ENCODE data around the gene FOXF1.

DNA sequence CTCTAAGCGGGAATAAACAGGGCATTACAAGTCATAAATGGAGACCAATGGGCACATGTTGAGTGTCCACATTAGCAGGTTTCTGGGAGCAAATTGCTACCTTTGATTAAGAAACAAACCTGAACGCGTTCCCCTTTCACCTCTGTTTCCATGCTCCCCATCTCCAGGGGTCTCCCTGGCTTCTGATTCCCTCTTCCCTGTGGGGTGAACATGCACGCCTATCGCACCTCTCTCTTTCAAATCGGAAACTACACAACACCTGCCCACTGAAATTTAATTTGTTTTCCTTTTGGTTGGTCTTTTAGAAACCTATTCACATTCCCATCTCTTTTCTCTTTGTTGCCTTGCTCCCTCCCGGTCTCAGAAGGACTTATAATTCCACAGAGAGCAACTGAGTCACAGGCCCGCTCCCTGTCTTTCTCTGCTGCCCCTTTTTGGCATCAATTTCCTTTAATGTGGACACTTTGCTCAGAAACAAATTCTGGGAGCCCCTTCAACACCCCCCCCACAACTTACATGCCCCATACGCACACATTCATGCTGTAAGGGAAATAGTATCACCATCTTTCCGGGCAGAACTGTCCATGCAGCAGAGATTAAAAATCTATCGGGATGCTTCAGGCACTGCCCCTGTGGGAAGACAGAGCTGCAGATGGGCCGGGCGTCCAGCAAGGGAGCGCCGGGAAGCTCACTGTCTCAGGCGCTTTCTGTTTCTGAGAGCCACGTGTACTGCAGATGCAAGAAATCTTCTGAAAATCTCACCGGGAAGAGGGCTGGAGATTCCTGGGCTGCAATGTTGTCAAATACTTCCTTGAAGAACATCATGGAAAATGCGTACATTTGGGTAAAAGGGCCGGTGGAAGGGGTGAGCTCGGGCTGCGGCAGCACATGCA is 7.2 kb upstream of the FOXF1 start:
- TF ChIP-seq EZH2phosphoT487 (IDR thresholded peaks at IDR 0.05; ENCODE audit: borderline replicate concordance, low read length) (no peak), EZH2 (IDR thresholded peaks at IDR 0.05; ENCODE audit: low read length, unreplicated experiment) (no peak)
- TF ChIP-seq, protein P1, sequence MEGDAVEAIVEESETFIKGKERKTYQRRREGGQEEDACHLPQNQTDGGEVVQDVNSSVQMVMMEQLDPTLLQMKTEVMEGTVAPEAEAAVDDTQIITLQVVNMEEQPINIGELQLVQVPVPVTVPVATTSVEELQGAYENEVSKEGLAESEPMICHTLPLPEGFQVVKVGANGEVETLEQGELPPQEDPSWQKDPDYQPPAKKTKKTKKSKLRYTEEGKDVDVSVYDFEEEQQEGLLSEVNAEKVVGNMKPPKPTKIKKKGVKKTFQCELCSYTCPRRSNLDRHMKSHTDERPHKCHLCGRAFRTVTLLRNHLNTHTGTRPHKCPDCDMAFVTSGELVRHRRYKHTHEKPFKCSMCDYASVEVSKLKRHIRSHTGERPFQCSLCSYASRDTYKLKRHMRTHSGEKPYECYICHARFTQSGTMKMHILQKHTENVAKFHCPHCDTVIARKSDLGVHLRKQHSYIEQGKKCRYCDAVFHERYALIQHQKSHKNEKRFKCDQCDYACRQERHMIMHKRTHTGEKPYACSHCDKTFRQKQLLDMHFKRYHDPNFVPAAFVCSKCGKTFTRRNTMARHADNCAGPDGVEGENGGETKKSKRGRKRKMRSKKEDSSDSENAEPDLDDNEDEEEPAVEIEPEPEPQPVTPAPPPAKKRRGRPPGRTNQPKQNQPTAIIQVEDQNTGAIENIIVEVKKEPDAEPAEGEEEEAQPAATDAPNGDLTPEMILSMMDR (conservative IDR thresholded peaks at IDR 0.05; ENCODE audit: low read depth, low read length) = no peak
